ENCODE data around the gene TNIP3. TPM values are rescaled to one million over a fixed set of nuclear protein-coding genes. Genes with fewer than 3 reads are reported as not detected.

TNIP3 gene
- total RNA-seq, 2 donors from 2014 or later = not detected

DNA sequence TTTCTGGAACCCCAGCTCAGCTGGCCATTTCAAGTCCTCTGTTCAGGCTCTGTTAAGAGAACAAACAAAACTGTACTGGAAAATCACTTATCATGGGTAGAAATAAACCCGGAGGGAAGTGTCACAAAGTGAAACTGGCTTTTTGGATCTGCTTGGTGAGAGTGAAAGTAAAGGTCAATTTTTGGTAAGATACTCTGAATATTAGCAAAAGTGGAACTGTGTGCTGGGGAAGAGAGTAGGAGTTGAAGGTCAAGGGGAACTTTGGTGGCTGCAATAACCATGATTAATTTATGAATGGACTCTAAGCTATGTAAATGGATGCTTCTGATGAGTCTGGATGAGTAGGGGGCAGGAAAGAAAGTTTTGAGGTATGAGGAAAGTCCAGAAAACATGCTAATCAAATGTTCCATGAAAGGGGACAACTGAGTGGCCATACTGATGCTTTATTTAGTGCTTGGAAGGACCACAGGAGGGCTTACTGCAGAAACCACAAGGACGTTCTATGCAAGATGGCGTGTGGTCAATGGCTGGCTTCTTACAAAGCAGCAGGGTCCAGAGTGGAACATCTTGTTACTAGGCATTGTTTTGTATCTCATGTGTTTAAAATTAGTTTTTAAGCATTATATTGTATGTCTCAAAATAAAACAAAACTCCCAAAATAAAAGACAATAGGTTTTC, 36.8 kb upstream of the TNIP3 start:
- no peaks in the 10 kb centered on the region for H3K36me3 ChIP-seq (replicated peaks in 1 of 2; ENCODE audit: insufficient read depth in 1 of 2, low read depth in 2 of 2)
- H3K4me3 ChIP-seq = no peak overlapping the region
- 55 to 60% methylated on average over 3 of the region's 3 CpGs for WGBS, 2 donors
- no peak for ATAC-seq
- no peaks in the 10 kb centered on the region for H3K27me3 ChIP-seq
- H3K27ac ChIP-seq = no peak overlapping the region
- intact Hi-C loops (cut with DNase I) = no loop called here
- H3K4me1 ChIP-seq = no peaks in the 10 kb centered on the region
- TF ChIP-seq, protein P1, sequence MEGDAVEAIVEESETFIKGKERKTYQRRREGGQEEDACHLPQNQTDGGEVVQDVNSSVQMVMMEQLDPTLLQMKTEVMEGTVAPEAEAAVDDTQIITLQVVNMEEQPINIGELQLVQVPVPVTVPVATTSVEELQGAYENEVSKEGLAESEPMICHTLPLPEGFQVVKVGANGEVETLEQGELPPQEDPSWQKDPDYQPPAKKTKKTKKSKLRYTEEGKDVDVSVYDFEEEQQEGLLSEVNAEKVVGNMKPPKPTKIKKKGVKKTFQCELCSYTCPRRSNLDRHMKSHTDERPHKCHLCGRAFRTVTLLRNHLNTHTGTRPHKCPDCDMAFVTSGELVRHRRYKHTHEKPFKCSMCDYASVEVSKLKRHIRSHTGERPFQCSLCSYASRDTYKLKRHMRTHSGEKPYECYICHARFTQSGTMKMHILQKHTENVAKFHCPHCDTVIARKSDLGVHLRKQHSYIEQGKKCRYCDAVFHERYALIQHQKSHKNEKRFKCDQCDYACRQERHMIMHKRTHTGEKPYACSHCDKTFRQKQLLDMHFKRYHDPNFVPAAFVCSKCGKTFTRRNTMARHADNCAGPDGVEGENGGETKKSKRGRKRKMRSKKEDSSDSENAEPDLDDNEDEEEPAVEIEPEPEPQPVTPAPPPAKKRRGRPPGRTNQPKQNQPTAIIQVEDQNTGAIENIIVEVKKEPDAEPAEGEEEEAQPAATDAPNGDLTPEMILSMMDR (IDR thresholded peaks at IDR 0.05) = no peak
- TF ChIP-seq POLR2A (IDR thresholded peaks at IDR 0.05) = no peak
- no peak for DNase-seq
- no peaks in the 10 kb centered on the region for H3K9me3 ChIP-seq

DNA sequence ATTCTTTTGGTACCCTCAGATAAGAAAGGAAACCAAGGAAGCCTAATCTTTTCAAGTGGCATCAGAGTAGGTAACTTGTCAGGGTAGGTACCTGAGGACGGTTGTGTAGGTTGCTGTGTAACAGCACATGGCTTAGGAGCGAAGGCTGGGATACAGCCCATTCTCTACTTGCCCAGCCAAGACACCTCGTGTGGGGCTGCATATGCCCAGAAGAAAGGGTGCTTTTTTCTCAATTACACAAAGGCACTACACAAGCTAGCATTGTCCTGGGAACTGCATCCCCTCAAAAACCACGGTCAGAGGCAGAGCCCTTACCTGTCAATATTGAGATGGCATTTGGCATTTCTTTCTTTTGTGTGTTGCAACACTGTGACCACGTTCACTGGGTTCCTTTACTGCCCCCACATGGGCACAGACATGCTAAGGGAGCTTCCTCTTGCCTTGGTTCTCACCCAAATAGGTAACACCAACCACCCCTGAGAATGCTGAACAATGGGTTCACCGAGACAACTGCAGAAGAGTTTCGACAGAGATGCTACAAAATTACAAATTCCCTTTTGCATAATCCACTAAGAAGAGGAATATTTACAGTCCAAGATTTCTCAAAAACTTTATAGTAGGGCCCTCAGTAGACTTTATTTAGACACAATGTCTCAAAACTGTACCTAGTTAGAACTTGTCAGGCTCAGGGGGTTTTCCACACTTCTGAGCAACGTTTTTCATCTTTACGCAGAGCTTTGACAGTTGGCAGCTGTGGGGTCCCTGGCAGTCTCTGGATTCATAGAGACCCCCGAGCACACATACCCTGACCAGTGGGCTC, 35.8 kb upstream of the TNIP3 start:
- no peaks in the 10 kb centered on the region for H3K4me1 ChIP-seq
- H3K27ac ChIP-seq = no peak overlapping the region
- H3K9me3 ChIP-seq = no peaks in the 10 kb centered on the region
- H3K4me3 ChIP-seq = no peak overlapping the region
- intact Hi-C loops (cut with DNase I) = no loop called here
- ATAC-seq (no peak), DNase-seq (no peak)
- TF ChIP-seq, protein P1 (IDR thresholded peaks at IDR 0.05) = no peak
- TF ChIP-seq POLR2A (IDR thresholded peaks at IDR 0.05) = no peak
- H3K36me3 ChIP-seq (replicated peaks in 1 of 2; ENCODE audit: insufficient read depth in 1 of 2, low read depth in 2 of 2) = no peaks in the 10 kb centered on the region
- WGBS, 2 donors = 57 to 70% methylated on average over 10 of the region's 10 CpGs
- no peaks in the 10 kb centered on the region for H3K27me3 ChIP-seq

- DNase-seq = no peak
- H3K27me3 ChIP-seq = no peaks in the 10 kb centered on the region
- no peaks in the 10 kb centered on the region for H3K4me1 ChIP-seq
- no peak overlapping the region for H3K27ac ChIP-seq
- ATAC-seq = no peak
- H3K4me3 ChIP-seq = no peak overlapping the region
- no peaks in the 10 kb centered on the region for H3K9me3 ChIP-seq
- intact Hi-C loops (cut with DNase I) = no loop called here
- TF ChIP-seq POLR2A (IDR thresholded peaks at IDR 0.05) = no peak
- H3K36me3 ChIP-seq (replicated peaks in 1 of 2; ENCODE audit: insufficient read depth in 1 of 2, low read depth in 2 of 2) = no peaks in the 10 kb centered on the region
These were observed 34.1 kb upstream of the TNIP3 start for GRCh38 chr4:121198251-121198650.

- no peaks in the 10 kb centered on the region for H3K4me1 ChIP-seq
- 54 to 63% methylated on average over 2 of the region's 2 CpGs for WGBS, 2 donors
- H3K36me3 ChIP-seq (replicated peaks in 1 of 2; ENCODE audit: insufficient read depth in 1 of 2, low read depth in 2 of 2) = no peaks in the 10 kb centered on the region
- TF ChIP-seq, protein P1 (IDR thresholded peaks at IDR 0.05) = no peak
- TF ChIP-seq POLR2A (IDR thresholded peaks at IDR 0.05) = no peak
- H3K9me3 ChIP-seq = no peaks in the 10 kb centered on the region
- ATAC-seq = no peak
- intact Hi-C loops (cut with DNase I) = no loop called here
- DNase-seq = no peak
- no peak overlapping the region for H3K27ac ChIP-seq
- no peak overlapping the region for H3K4me3 ChIP-seq
- H3K27me3 ChIP-seq = no peaks in the 10 kb centered on the region
These were observed 31.5 kb upstream of the TNIP3 start for GRCh38 chr4:121195649-121196048.

- no peak for ATAC-seq
- DNase-seq = peak in 1 of 4 donors; percentile 13
These were observed 28.4 kb upstream of the TNIP3 start for GRCh38 chr4:121192480-121192879.

More at GRCh38 chr4:121192480-121192879, 28.4 kb upstream of the TNIP3 start:
- Histone ChIP-seq H3K9me3 (no peaks in the 10 kb centered on the region), H3K27me3 (no peaks in the 10 kb centered on the region), H3K4me1 (no peaks in the 10 kb centered on the region), H3K36me3 (replicated peaks in 1 of 2; ENCODE audit: insufficient read depth in 1 of 2, low read depth in 2 of 2) (no peaks in the 10 kb centered on the region), H3K27ac (no peak overlapping the region), H3K4me3 (no peak overlapping the region)
- TF ChIP-seq, protein P1 (IDR thresholded peaks at IDR 0.05) = peak; percentile 48 to 63 (median 59)
- no peak for TF ChIP-seq POLR2A (IDR thresholded peaks at IDR 0.05)
- intact Hi-C loops (cut with DNase I) = no loop called here
- 17 to 19% methylated on average over 6 of the region's 6 CpGs for WGBS, 2 donors
